IMR-90 (cell line): ENCODE results near the gene SLF2. TPM values are rescaled to one million over a fixed set of nuclear protein-coding genes. Genes with fewer than 3 reads are reported as not detected.

Experiments used
- ATAC-seq: fragments of 200-7000 bp; cut with Tn5 transposase; 2 replicates; pipeline ENCODE4 v1.9.1; 2020; ENCODE audit warnings: low read depth, mild to moderate bottlenecking, moderate library complexity
- BruUV-seq: library from RNA; stranded (reverse); fragments of 400-500 nt; replicated peaks from 2 replicates; lab custom pipeline; 2021; lab: Mats Ljungman, UMichigan
- CTCF ChIA-PET: fragments of 300-600 bp; formaldehyde crosslinking; extraction: SDS; loops from one replicate; lab custom pipeline; 2021; ENCODE audit warnings: antibody characterized with exemption; lab: Yijun Ruan, JAX
- POLR2A ChIA-PET: fragments of 300-600 bp; sonication (Branson Sonifier 250); formaldehyde crosslinking; loops from one replicate; lab custom pipeline; 2022; ENCODE audit warnings: antibody characterized with exemption; ENCODE audit not compliant: unreplicated experiment; lab: Charles Lee
- DNase-seq: peaks from one replicate; pipeline ENCODE4 v3.0.0; 2013
- H2AFZ ChIP-seq: replicated peaks from 2 replicates; pipeline ENCODE3; 2013; ENCODE audit warnings: low read length, mild to moderate bottlenecking; ENCODE audit not compliant: poor library complexity
- H2AK5ac ChIP-seq: 2 replicates; pipeline ENCODE4 v1.6.1; 2013; ENCODE audit warnings: low read depth, low read length, inconsistent platforms
- H2AK9ac ChIP-seq: replicated peaks from 2 replicates; pipeline ENCODE3; 2013; ENCODE audit warnings: mild to moderate bottlenecking, low read depth, low read length, moderate library complexity; ENCODE audit not compliant: poor library complexity
- H2BK120ac ChIP-seq: 2 replicates; pipeline ENCODE4 v1.6.1; 2013; ENCODE audit warnings: low read depth, low read length, inconsistent platforms
- H2BK15ac ChIP-seq: 3 replicates; pipeline ENCODE4 v1.6.1; 2013; ENCODE audit warnings: low read depth, low read length, inconsistent platforms
- H2BK20ac ChIP-seq: 2 replicates; pipeline ENCODE4 v1.6.1; 2013; ENCODE audit warnings: low read depth, mild to moderate bottlenecking, inconsistent platforms, low read length, moderate library complexity
- H2BK5ac ChIP-seq: 2 replicates; pipeline ENCODE4 v1.6.1; 2013; ENCODE audit warnings: mild to moderate bottlenecking, low read depth, low read length, inconsistent platforms; ENCODE audit not compliant: poor library complexity, severe bottlenecking
- H3K14ac ChIP-seq: replicated peaks from 2 replicates; pipeline ENCODE4 v1.6.1; 2013; ENCODE audit warnings: low read depth, low read length, inconsistent platforms
- H3K18ac ChIP-seq: 2 replicates; pipeline ENCODE4 v1.6.1; 2013; ENCODE audit warnings: low read depth, low read length, control low read depth
- H3K23ac ChIP-seq: 2 replicates; pipeline ENCODE4 v1.6.1; 2013; ENCODE audit warnings: low read depth, low read length, inconsistent platforms
- H3K27ac ChIP-seq: 2 replicates; pipeline ENCODE4 v1.5.1; 2013; ENCODE audit warnings: mild to moderate bottlenecking, control low read depth, low read length; ENCODE audit not compliant: insufficient read depth
- H3K27me3 ChIP-seq: 2 replicates; pipeline ENCODE4 v1.6.1; 2013; ENCODE audit warnings: low read length; ENCODE audit not compliant: control insufficient read depth, insufficient read depth
- H3K36me3 ChIP-seq: 2 replicates; pipeline ENCODE4 v1.6.1; 2013; ENCODE audit warnings: low read length, mixed read lengths; ENCODE audit not compliant: control insufficient read depth, insufficient read depth
- H3K4ac ChIP-seq: 2 replicates; pipeline ENCODE4 v1.6.1; 2013; ENCODE audit warnings: low read depth, low read length, inconsistent platforms
- H3K4me1 ChIP-seq: 2 replicates; pipeline ENCODE4 v1.6.1; 2013; ENCODE audit warnings: low read length, mixed read lengths; ENCODE audit not compliant: control insufficient read depth, insufficient read depth
- H3K4me2 ChIP-seq: 2 replicates; pipeline ENCODE4 v1.6.1; 2013; ENCODE audit warnings: low read depth, mild to moderate bottlenecking, control low read depth, low read length, moderate library complexity
- H3K4me3 ChIP-seq: 2 replicates; pipeline ENCODE4 v1.5.1; 2013; ENCODE audit warnings: low read depth, mild to moderate bottlenecking, control low read depth, low read length, moderate library complexity; ENCODE audit not compliant: insufficient read depth
- H3K56ac ChIP-seq: 2 replicates; pipeline ENCODE4 v1.6.1; 2013; ENCODE audit warnings: low read length, inconsistent platforms; ENCODE audit not compliant: insufficient read depth; ENCODE audit errors: extremely low read depth
- H3K79me1 ChIP-seq, 2 experiments: 2 replicates each; pipeline ENCODE4 v1.6.1; 2013; ENCODE audit warnings: low read length in 2 of 2, inconsistent platforms in 1 of 2, low read depth in 1 of 2
- H3K9ac ChIP-seq: 2 replicates; pipeline ENCODE4 v1.6.1; 2013; ENCODE audit warnings: low read depth, low read length, control low read depth
- H3K9me1 ChIP-seq: 2 replicates; pipeline ENCODE4 v1.6.1; 2013; ENCODE audit warnings: low read length, inconsistent platforms; ENCODE audit not compliant: insufficient read depth
- H3K9me3 ChIP-seq: 2 replicates; pipeline ENCODE4 v1.6.1; 2013; ENCODE audit warnings: low read length; ENCODE audit not compliant: control insufficient read depth, insufficient read depth
- H4K20me1 ChIP-seq: 2 replicates; pipeline ENCODE4 v1.6.1; 2013; ENCODE audit warnings: low read length, inconsistent platforms; ENCODE audit not compliant: insufficient read depth
- H4K5ac ChIP-seq: 2 replicates; pipeline ENCODE4 v1.6.1; 2013; ENCODE audit warnings: mild to moderate bottlenecking, low read depth, low read length, control low read depth
- H4K8ac ChIP-seq, 2 experiments: 2 replicates each; pipeline ENCODE4 v1.6.1; 2013; ENCODE audit warnings: low read depth in 2 of 2, low read length in 2 of 2, control low read depth in 1 of 2, inconsistent platforms in 1 of 2
- H4K91ac ChIP-seq: 2 replicates; pipeline ENCODE4 v1.6.1; 2013; ENCODE audit warnings: low read depth, low read length, inconsistent platforms; ENCODE audit not compliant: insufficient read depth
- BHLHE40 ChIP-seq: fragments of 150-350 bp; IDR thresholded peaks from 2 replicates; pipeline ENCODE4 v1.6.1; 2016; ENCODE audit warnings: mild to moderate bottlenecking, low read depth, low read length
- ELK1 ChIP-seq: fragments of 150-350 bp; IDR thresholded peaks from 2 replicates; pipeline ENCODE4 v1.6.1; 2016; ENCODE audit warnings: low read depth, mild to moderate bottlenecking, low read length, moderate library complexity, borderline replicate concordance
- FOS ChIP-seq: fragments of 150-350 bp; IDR thresholded peaks from 2 replicates; pipeline ENCODE4 v1.6.1; 2016; ENCODE audit warnings: low read depth, low read length
- MAZ ChIP-seq: IDR thresholded peaks from 2 replicates; pipeline ENCODE4 v1.6.1; 2012; ENCODE audit warnings: low read depth, mild to moderate bottlenecking, low read length, improper control_type of control experiment, moderate library complexity, borderline replicate concordance
- MXI1 ChIP-seq: IDR thresholded peaks from 2 replicates; pipeline ENCODE4 v1.6.1; 2012; ENCODE audit warnings: low read depth, mild to moderate bottlenecking, low read length, moderate library complexity, borderline replicate concordance
- RAD21 ChIP-seq: IDR thresholded peaks from 2 replicates; pipeline ENCODE4 v1.6.1; 2012; ENCODE audit warnings: low read length, improper control_type of control experiment
- RCOR1 ChIP-seq: IDR thresholded peaks from 2 replicates; pipeline ENCODE4 v1.6.1; 2012; ENCODE audit warnings: mild to moderate bottlenecking, low read length, improper control_type of control experiment; ENCODE audit not compliant: insufficient replicate concordance
- RFX5 ChIP-seq: IDR thresholded peaks from 2 replicates; pipeline ENCODE4 v1.8.0; 2012; ENCODE audit warnings: low read depth, mild to moderate bottlenecking, low read length, moderate library complexity
- SMC3 ChIP-seq: fragments of 150-350 bp; IDR thresholded peaks from 2 replicates; pipeline ENCODE4 v1.6.1; 2016; ENCODE audit warnings: low read depth, mild to moderate bottlenecking, antibody characterized with exemption, low read length, moderate library complexity
- USF2 ChIP-seq: fragments of 150-350 bp; IDR thresholded peaks from 2 replicates; pipeline ENCODE4 v1.6.1; 2017; ENCODE audit warnings: mild to moderate bottlenecking, antibody characterized with exemption, low read length, low read depth
- WGBS, 2 experiments: methylation state at CpG; one replicate each; pipeline versions ENCODE4 v1.1.5 to v1.1.7; 2013; ENCODE audit warnings: missing lambda C conversion rate in 2 of 2; ENCODE audit not compliant: insufficient read length in 1 of 2; ENCODE audit errors: extremely low coverage in 2 of 2; 5-methylcytosine and 5-hydroxymethylcytosine counted together
- dilution Hi-C: fragments of 300-500 bp; cut with HindIII; formaldehyde crosslinking; loops from one replicate; pipeline ENCODE4 v1.14.3; 2018; ENCODE audit warnings: low sequenced_read_pairs; ENCODE audit not compliant: unreplicated experiment
- in situ Hi-C: fragments of 300-500 bp; cut with MboI; formaldehyde crosslinking; loops from 3 replicates; pipeline ENCODE4 v1.14.3; 2019; ENCODE audit warnings: low sequenced_read_pairs, inconsistent platforms, mixed read lengths
- intact Hi-C: fragments of 100-400 bp; cut with micrococcal nuclease; formaldehyde crosslinking; loops from 2 replicates; pipeline ENCODE4 v1.10.0; 2022
- polyA plus RNA-seq, 3 experiments: library from polyadenylated mRNA; depleted of rRNA; stranded (reverse); fragments of >200 nt; gene quantifications; 2 replicates each; pipeline ENCODE4 v1.2.3, GENCODE V29; 2012; ENCODE audit warnings: low replicate concordance in 1 of 3
- total RNA-seq: library from RNA; depleted of rRNA; stranded (reverse); fragments of >200 nt; gene quantifications from 2 replicates; pipeline ENCODE4 v1.2.3, GENCODE V29; 2012

The SLF2 gene
- total and polyA plus RNA-seq, 2 of the 4 experiments (the other 2 are of a cell fraction): 8.5 to 21.7 TPM

- no peak overlapping the region for H4K91ac ChIP-seq
- no peak overlapping the region for H2AFZ ChIP-seq
- H3K18ac ChIP-seq: no peak overlapping the region
- H3K4me3 ChIP-seq: no peak overlapping the region
- no peak overlapping the region for H2BK120ac ChIP-seq
- peaks cover 14% of the 10 kb centered on the region; the same call in 1 of the 2 replicates for H3K9me1 ChIP-seq
- H3K9me3 ChIP-seq: no peaks in the 10 kb centered on the region
- H3K79me1 ChIP-seq: no peaks in the 10 kb centered on the region
- no peak for ATAC-seq
- H3K56ac ChIP-seq: no peak overlapping the region
- dilution Hi-C loops: no loop called here
- 0 out of 4 replicates have a peak overlapping the region, but pooled peaks of 1 of the 2 experiments have one; percentile 8 for H4K8ac ChIP-seq
- TF ChIP-seq RFX5 (no peak), MXI1 (no peak), RAD21 (no peak), BHLHE40 (no peak), MAZ (no peak), RCOR1 (no peak), FOS (no peak), USF2 (no peak), SMC3 (no peak), ELK1 (no peak)
- H4K5ac ChIP-seq: no peak overlapping the region
- no peak overlapping the region for H3K4ac ChIP-seq
- no CpG with 5 or more reads among the region's 2 CpGs for WGBS, 2 experiments
- H3K23ac ChIP-seq: peak overlapping the region; percentile 40; the same call in 1 of the 2 replicates
- H2BK20ac ChIP-seq: no peak overlapping the region
- no peak overlapping the region for H3K9ac ChIP-seq
- H3K4me1 ChIP-seq: peaks cover 6% of the 10 kb centered on the region
- no peak overlapping the region for H2AK9ac ChIP-seq
- no peak overlapping the region for H2BK5ac ChIP-seq
- ChIA-PET CTCF (interaction anchor here (1.3 kb wide), 1 partner anchor 46 kb away, joined by 9 read pairs; no protein-coding TSS in a partner anchor), POLR2A (no interaction called here)
- peaks cover 9% of the 10 kb centered on the region for H3K36me3 ChIP-seq
- no peaks in the 10 kb centered on the region for H3K27me3 ChIP-seq
- BruUV-seq: no TSS peak
- H4K20me1 ChIP-seq: no peaks in the 10 kb centered on the region
- H2AK5ac ChIP-seq: 0 out of 2 replicates have a peak overlapping the region, but pooled peaks have one; percentile 9
- H3K27ac ChIP-seq: no peak overlapping the region
- in situ Hi-C loops: no loop called here
- intact Hi-C loops: no loop called here
- no peak for DNase-seq
- H3K4me2 ChIP-seq: no peak overlapping the region
- 0 out of 2 replicates have a peak overlapping the region, but pooled peaks have one; percentile 37 for H3K14ac ChIP-seq
- no peak overlapping the region for H2BK15ac ChIP-seq
These were observed 55.4 kb downstream of the SLF2 start for GRCh38 chr10:100968062-100968736.
